IMR-90 (cell line): ENCODE data around the gene IL24. TPM values are rescaled to one million over a fixed set of nuclear protein-coding genes. Genes with fewer than 3 reads are reported as not detected.

Experiments
- ATAC-seq: fragments of 200-7000 bp; cut with Tn5 transposase; 2 replicates; pipeline ENCODE4 v1.9.1; 2020; ENCODE audit warnings: low read depth, mild to moderate bottlenecking, moderate library complexity
- BruUV-seq: library from RNA; stranded (reverse); fragments of 400-500 nt; replicated peaks from 2 replicates; lab custom pipeline; 2021; lab: Mats Ljungman, UMichigan
- CTCF ChIA-PET: fragments of 300-600 bp; formaldehyde crosslinking; extraction: SDS; loops from one replicate; lab custom pipeline; 2021; ENCODE audit warnings: antibody characterized with exemption; lab: Yijun Ruan, JAX
- POLR2A ChIA-PET: fragments of 300-600 bp; sonication (Branson Sonifier 250); formaldehyde crosslinking; loops from one replicate; lab custom pipeline; 2022; ENCODE audit warnings: antibody characterized with exemption; ENCODE audit not compliant: unreplicated experiment; lab: Charles Lee
- DNase-seq: peaks from one replicate; pipeline ENCODE4 v3.0.0; 2013
- H2AFZ ChIP-seq: replicated peaks from 2 replicates; pipeline ENCODE3; 2013; ENCODE audit warnings: low read length, mild to moderate bottlenecking; ENCODE audit not compliant: poor library complexity
- H2AK5ac ChIP-seq: 2 replicates; pipeline ENCODE4 v1.6.1; 2013; ENCODE audit warnings: low read depth, low read length, inconsistent platforms
- H2AK9ac ChIP-seq: replicated peaks from 2 replicates; pipeline ENCODE3; 2013; ENCODE audit warnings: mild to moderate bottlenecking, low read depth, low read length, moderate library complexity; ENCODE audit not compliant: poor library complexity
- H2BK120ac ChIP-seq: 2 replicates; pipeline ENCODE4 v1.6.1; 2013; ENCODE audit warnings: low read depth, low read length, inconsistent platforms
- H2BK15ac ChIP-seq: 3 replicates; pipeline ENCODE4 v1.6.1; 2013; ENCODE audit warnings: low read depth, low read length, inconsistent platforms
- H2BK20ac ChIP-seq: 2 replicates; pipeline ENCODE4 v1.6.1; 2013; ENCODE audit warnings: low read depth, mild to moderate bottlenecking, inconsistent platforms, low read length, moderate library complexity
- H2BK5ac ChIP-seq: 2 replicates; pipeline ENCODE4 v1.6.1; 2013; ENCODE audit warnings: mild to moderate bottlenecking, low read depth, low read length, inconsistent platforms; ENCODE audit not compliant: poor library complexity, severe bottlenecking
- H3K14ac ChIP-seq: replicated peaks from 2 replicates; pipeline ENCODE4 v1.6.1; 2013; ENCODE audit warnings: low read depth, low read length, inconsistent platforms
- H3K18ac ChIP-seq: 2 replicates; pipeline ENCODE4 v1.6.1; 2013; ENCODE audit warnings: low read depth, low read length, control low read depth
- H3K23ac ChIP-seq: 2 replicates; pipeline ENCODE4 v1.6.1; 2013; ENCODE audit warnings: low read depth, low read length, inconsistent platforms
- H3K27ac ChIP-seq: 2 replicates; pipeline ENCODE4 v1.5.1; 2013; ENCODE audit warnings: mild to moderate bottlenecking, control low read depth, low read length; ENCODE audit not compliant: insufficient read depth
- H3K27me3 ChIP-seq: 2 replicates; pipeline ENCODE4 v1.6.1; 2013; ENCODE audit warnings: low read length; ENCODE audit not compliant: control insufficient read depth, insufficient read depth
- H3K36me3 ChIP-seq: 2 replicates; pipeline ENCODE4 v1.6.1; 2013; ENCODE audit warnings: low read length, mixed read lengths; ENCODE audit not compliant: control insufficient read depth, insufficient read depth
- H3K4ac ChIP-seq: 2 replicates; pipeline ENCODE4 v1.6.1; 2013; ENCODE audit warnings: low read depth, low read length, inconsistent platforms
- H3K4me1 ChIP-seq: 2 replicates; pipeline ENCODE4 v1.6.1; 2013; ENCODE audit warnings: low read length, mixed read lengths; ENCODE audit not compliant: control insufficient read depth, insufficient read depth
- H3K4me2 ChIP-seq: 2 replicates; pipeline ENCODE4 v1.6.1; 2013; ENCODE audit warnings: low read depth, mild to moderate bottlenecking, control low read depth, low read length, moderate library complexity
- H3K4me3 ChIP-seq: 2 replicates; pipeline ENCODE4 v1.5.1; 2013; ENCODE audit warnings: low read depth, mild to moderate bottlenecking, control low read depth, low read length, moderate library complexity; ENCODE audit not compliant: insufficient read depth
- H3K56ac ChIP-seq: 2 replicates; pipeline ENCODE4 v1.6.1; 2013; ENCODE audit warnings: low read length, inconsistent platforms; ENCODE audit not compliant: insufficient read depth; ENCODE audit errors: extremely low read depth
- H3K79me1 ChIP-seq, 2 experiments: 2 replicates each; pipeline ENCODE4 v1.6.1; 2013; ENCODE audit warnings: low read length in 2 of 2, inconsistent platforms in 1 of 2, low read depth in 1 of 2
- H3K9ac ChIP-seq: 2 replicates; pipeline ENCODE4 v1.6.1; 2013; ENCODE audit warnings: low read depth, low read length, control low read depth
- H3K9me1 ChIP-seq: 2 replicates; pipeline ENCODE4 v1.6.1; 2013; ENCODE audit warnings: low read length, inconsistent platforms; ENCODE audit not compliant: insufficient read depth
- H3K9me3 ChIP-seq: 2 replicates; pipeline ENCODE4 v1.6.1; 2013; ENCODE audit warnings: low read length; ENCODE audit not compliant: control insufficient read depth, insufficient read depth
- H4K20me1 ChIP-seq: 2 replicates; pipeline ENCODE4 v1.6.1; 2013; ENCODE audit warnings: low read length, inconsistent platforms; ENCODE audit not compliant: insufficient read depth
- H4K5ac ChIP-seq: 2 replicates; pipeline ENCODE4 v1.6.1; 2013; ENCODE audit warnings: mild to moderate bottlenecking, low read depth, low read length, control low read depth
- H4K8ac ChIP-seq, 2 experiments: 2 replicates each; pipeline ENCODE4 v1.6.1; 2013; ENCODE audit warnings: low read depth in 2 of 2, low read length in 2 of 2, control low read depth in 1 of 2, inconsistent platforms in 1 of 2
- H4K91ac ChIP-seq: 2 replicates; pipeline ENCODE4 v1.6.1; 2013; ENCODE audit warnings: low read depth, low read length, inconsistent platforms; ENCODE audit not compliant: insufficient read depth
- CEBPB ChIP-seq: IDR thresholded peaks from 2 replicates; pipeline ENCODE4 v1.6.1; 2012; ENCODE audit warnings: low read depth, low read length, improper control_type of control experiment
- CHD1 ChIP-seq: IDR thresholded peaks from 2 replicates; pipeline ENCODE4 v1.6.1; 2012; ENCODE audit warnings: low read depth, low read length, improper control_type of control experiment
- MXI1 ChIP-seq: IDR thresholded peaks from 2 replicates; pipeline ENCODE4 v1.6.1; 2012; ENCODE audit warnings: low read depth, mild to moderate bottlenecking, low read length, moderate library complexity, borderline replicate concordance
- WGBS, 2 experiments: methylation state at CpG; one replicate each; pipeline versions ENCODE4 v1.1.5 to v1.1.7; 2013; ENCODE audit warnings: missing lambda C conversion rate in 2 of 2; ENCODE audit not compliant: insufficient read length in 1 of 2; ENCODE audit errors: extremely low coverage in 2 of 2; 5-methylcytosine and 5-hydroxymethylcytosine counted together
- dilution Hi-C: fragments of 300-500 bp; cut with HindIII; formaldehyde crosslinking; loops from one replicate; pipeline ENCODE4 v1.14.3; 2018; ENCODE audit warnings: low sequenced_read_pairs; ENCODE audit not compliant: unreplicated experiment
- in situ Hi-C: fragments of 300-500 bp; cut with MboI; formaldehyde crosslinking; loops from 3 replicates; pipeline ENCODE4 v1.14.3; 2019; ENCODE audit warnings: low sequenced_read_pairs, inconsistent platforms, mixed read lengths
- intact Hi-C: fragments of 100-400 bp; cut with micrococcal nuclease; formaldehyde crosslinking; loops from 2 replicates; pipeline ENCODE4 v1.10.0; 2022
- polyA plus RNA-seq, 3 experiments: library from polyadenylated mRNA; depleted of rRNA; stranded (reverse); fragments of >200 nt; gene quantifications; 2 replicates each; pipeline ENCODE4 v1.2.3, GENCODE V29; 2012; ENCODE audit warnings: low replicate concordance in 1 of 3
- total RNA-seq: library from RNA; depleted of rRNA; stranded (reverse); fragments of >200 nt; gene quantifications from 2 replicates; pipeline ENCODE4 v1.2.3, GENCODE V29; 2012
- TF ChIP-seq, protein P1 (sequence below): conservative IDR thresholded peaks from 2 replicates; pipeline ENCODE4 v1.5.1; 2012; ENCODE audit warnings: mild to moderate bottlenecking, low read depth, low read length, improper control_type of control experiment

IL24 gene
- total and polyA plus RNA-seq, 2 of the 4 experiments (the other 2 are of a cell fraction): 0.12 to 0.18 TPM

DNA sequence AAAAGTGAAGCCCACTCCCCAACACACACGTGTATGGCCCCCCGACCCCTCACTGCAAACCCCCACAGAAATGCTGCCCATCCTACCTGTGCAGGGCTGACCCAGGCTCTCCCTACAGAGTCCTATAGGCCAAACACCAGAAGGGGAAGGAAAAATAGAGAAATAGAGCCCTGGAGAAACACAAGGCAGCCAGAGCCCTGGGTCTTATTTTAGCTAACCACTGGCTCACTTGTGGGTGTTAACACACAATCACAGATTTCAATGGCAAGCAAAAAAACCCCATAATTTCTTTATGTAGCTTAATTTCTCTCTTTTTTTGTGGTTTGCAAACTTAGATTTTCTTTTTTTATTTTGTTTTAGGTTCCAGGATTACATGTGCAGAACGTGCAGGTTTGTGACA lies 50.0 kb downstream of the IL24 start:
- no CpG with 5 or more reads among the region's 3 CpGs for WGBS, 2 experiments
- Histone ChIP-seq H3K4ac (no peak overlapping the region), H2BK5ac (no peak overlapping the region), H3K14ac (no peak overlapping the region), H3K4me3 (no peak overlapping the region), H2AK5ac (no peak overlapping the region), H4K91ac (no peak overlapping the region), H3K27ac (no peak overlapping the region), H3K23ac (no peak overlapping the region), H4K5ac (no peak overlapping the region), H3K9me1 (no peaks in the 10 kb centered on the region), H2AFZ (no peak overlapping the region), H2BK120ac (no peak overlapping the region), H2BK15ac (no peak overlapping the region), H2BK20ac (no peak overlapping the region), H3K4me2 (no peak overlapping the region), H3K36me3 (no peaks in the 10 kb centered on the region), H3K18ac (no peak overlapping the region), H4K8ac (no peak overlapping the region), H3K27me3 (peaks cover 54% of the 10 kb centered on the region), H3K9ac (no peak overlapping the region), H3K9me3 (peaks cover 3% of the 10 kb centered on the region), H3K79me1 (no peaks in the 10 kb centered on the region), H4K20me1 (no peaks in the 10 kb centered on the region), H3K56ac (no peak overlapping the region), H2AK9ac (no peak overlapping the region), H3K4me1 (no peaks in the 10 kb centered on the region)
- ATAC-seq (no peak), DNase-seq (no peak)
- ChIA-PET CTCF (no interaction called here), POLR2A (no interaction called here)
- TF ChIP-seq MXI1 (no peak), CHD1 (no peak), CEBPB (no peak)
- TF ChIP-seq, protein P1, sequence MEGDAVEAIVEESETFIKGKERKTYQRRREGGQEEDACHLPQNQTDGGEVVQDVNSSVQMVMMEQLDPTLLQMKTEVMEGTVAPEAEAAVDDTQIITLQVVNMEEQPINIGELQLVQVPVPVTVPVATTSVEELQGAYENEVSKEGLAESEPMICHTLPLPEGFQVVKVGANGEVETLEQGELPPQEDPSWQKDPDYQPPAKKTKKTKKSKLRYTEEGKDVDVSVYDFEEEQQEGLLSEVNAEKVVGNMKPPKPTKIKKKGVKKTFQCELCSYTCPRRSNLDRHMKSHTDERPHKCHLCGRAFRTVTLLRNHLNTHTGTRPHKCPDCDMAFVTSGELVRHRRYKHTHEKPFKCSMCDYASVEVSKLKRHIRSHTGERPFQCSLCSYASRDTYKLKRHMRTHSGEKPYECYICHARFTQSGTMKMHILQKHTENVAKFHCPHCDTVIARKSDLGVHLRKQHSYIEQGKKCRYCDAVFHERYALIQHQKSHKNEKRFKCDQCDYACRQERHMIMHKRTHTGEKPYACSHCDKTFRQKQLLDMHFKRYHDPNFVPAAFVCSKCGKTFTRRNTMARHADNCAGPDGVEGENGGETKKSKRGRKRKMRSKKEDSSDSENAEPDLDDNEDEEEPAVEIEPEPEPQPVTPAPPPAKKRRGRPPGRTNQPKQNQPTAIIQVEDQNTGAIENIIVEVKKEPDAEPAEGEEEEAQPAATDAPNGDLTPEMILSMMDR: no peak
- intact Hi-C loops (no loop called here), in situ Hi-C loops (no loop called here), dilution Hi-C loops (no loop called here)
- BruUV-seq: no TSS peak
